Activated naive CD4-positive, alpha-beta T cell (primary cell): ENCODE results near the gene ZFC3H1.

Experiments
- DNase-seq, 4 experiments: peaks; one replicate each; lab custom pipeline; 2025; lab: John Stamatoyannopoulos, UW

ZFC3H1 gene

DNA sequence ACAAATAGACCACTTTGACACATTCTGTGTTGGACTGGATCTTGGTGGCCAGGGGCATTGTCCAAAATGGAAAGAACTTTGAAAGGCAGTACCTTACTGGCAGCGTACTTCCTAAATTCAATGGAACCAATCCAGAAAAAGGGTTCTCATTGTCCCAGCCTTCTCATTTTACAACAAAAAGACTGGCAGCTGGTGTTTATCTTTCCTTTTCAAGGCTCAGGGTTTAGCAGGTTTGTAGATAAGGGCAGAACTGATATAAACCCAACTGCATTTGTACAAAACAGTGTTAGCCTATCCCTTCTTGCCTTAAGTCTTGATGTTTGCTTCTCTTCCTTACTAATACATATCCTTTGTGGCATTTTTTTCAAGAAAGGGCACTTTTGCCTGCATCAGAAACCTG, 8.2 kb upstream of the ZFC3H1 start:
- DNase-seq = no peak

DNA sequence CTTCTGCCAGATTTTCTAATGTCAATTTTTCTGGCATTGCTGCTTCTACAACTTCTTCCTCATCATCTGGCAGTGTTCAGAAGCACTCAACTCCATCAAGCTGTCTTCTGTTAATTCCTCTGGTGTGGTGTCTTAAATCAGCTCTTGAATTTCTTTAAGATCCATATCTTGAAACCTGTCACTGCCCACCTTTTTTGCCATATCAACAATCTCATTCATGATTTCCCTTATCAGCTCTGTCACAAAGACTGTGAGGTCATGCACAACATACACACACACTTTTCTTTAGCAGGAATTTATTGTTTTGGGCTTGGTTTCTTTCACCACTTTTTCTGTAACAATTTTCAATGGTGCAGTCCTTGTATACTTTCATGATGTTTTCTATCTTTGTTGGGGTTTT, 7.7 kb upstream of the ZFC3H1 start:
- no peak for DNase-seq

DNA sequence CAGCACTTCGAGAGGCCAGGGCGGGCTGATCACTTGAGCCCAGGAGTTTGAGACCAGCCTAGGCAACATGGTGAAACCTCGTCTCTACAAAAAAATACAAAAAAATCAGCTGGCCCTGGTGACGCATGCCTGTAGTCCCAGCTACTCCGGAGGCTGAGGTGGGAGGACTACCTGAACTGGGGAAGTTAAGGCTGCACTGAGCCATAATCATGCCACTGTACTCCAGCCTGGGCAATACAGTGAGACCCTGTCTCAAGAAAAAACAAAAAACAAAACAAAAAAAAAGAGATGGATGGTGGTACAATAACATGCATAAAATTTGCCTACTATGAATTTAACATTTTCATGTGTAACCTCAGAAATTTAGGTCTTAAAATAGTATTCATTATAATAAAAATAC, 2.6 kb upstream of the ZFC3H1 start:
- no peak for DNase-seq

DNA sequence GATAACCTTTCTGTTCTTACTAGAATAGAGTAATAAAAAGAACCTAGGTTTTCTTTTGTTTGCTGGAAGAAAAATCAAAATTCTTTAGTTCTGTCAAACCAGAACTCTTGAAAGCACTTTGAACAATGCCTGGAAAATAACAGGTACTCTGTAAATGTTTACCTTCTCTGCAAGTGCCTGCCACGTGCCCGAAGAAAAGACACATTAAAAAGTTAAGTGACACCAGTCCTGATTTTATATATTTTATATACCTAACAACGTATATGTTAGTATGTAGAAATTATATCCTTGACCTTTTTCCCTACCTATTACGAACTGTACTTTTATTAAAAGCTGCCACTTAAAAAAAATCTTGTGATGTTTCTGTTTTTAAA, 1.4 kb upstream of the ZFC3H1 start:
- DNase-seq = no peak

DNA sequence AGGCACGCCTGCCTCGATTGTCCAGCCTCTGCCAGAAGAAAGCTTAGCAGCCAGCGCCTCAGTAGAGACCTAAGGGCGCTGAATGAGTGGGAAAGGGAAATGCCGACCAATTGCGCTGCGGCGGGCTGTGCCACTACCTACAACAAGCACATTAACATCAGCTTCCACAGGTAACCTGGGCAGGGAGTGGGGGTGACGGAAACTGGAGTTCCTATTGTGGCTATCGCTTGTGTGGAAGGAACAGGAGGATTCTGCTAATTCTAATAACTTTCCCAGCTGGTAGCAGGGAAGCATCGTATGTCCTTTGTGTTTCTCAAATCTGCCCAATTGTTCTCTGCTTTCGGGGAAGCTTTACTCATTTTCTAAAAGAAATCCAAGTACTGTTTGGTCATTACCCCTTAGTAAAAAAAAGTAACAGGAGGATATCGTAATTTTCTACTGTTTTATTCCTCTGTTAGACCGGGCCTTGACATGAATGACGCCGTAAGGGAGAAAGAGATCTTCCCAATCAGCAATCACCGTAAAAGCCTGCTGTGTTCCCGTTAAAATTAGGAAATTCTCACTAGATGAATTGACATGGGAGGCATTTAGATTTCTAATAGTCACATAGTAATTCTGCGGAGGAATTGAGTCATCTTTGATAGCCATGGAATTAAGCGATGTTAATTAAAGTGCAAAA, 902 bp upstream of the ZFC3H1 start:
- peak in 3 of 4 experiments; percentile 55 to 67 (median 62) for DNase-seq

DNA sequence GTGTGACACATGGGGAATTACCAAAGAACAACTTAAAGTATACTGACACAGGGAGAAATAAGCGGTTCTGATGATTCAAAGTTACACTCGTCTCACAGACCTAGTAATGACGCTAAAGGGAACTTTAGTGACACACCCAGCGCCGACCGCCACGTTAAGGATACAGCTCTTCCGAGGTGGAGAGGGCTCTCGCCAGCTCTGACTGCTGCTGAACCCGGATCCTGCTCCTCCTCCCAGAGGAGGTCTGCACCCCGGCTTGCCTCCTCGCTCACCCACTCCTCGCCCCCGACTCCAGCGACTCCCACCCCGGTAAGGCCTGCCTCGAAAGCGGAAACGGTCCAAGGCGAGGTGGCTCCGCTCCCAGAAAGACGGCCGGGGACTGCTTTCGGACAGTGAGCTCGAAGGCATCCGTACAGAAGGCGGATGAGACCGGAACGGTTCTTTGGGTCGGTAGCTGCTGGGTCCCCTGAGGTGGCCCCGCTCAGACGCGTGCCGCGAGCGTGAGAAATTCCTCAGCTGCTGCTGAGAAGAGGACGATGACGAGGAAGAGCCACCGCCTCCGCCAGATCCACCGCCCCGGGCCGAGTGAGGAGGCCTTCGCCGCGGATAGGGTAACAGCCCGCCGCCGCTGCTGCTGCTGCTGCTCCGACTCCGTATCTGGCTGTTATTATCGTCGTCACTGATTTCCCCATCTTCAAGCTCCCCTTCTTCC, 643 bp downstream of the ZFC3H1 start:
- peak; percentile 60 to 66 (median 62) for DNase-seq

DNA sequence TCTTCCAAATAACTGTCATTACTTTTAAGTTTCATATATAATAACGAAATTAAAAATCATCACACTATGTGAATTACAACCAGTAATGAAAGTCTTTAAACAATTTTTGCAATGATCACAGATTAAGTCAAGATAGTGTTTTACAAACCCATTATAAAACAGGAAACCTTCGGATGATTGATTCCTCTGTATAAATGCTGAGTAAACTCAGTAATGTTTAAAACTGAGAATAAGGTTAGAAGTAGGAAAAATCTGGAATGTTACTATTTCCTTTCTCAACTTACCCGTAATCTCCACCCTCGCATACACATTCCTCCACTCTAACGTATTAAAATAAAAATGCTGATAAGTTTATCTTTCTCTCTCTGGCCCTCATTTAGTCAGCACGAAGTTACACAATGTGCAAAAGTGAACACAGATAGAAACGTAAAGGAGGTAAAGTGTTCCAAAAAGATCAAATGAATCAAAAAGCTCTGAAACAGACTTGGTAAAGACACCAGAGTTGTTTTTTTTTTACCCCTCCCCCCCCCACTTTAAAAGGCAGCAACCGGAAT, 1.6 kb downstream of the ZFC3H1 start:
- no peak for DNase-seq

DNA sequence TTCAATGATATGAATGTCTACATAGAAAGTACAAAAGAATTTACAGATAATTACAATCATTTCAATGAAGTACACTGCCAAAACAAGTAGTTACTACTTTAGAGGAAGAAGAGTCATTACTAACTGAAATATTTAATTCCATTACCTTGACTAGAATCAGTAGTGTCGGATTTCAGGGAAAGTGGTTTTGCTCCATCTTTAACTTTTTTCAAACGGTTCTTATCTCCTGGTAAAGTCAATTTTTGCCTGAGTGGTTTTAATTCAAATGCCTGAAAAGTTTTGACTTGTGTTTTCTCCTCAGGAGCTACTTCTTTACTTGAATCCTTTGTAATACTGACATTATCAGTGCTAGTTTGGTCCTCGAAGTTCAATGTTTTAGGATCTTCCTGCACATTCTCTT, 6.9 kb downstream of the ZFC3H1 start:
- DNase-seq = no peak

DNA sequence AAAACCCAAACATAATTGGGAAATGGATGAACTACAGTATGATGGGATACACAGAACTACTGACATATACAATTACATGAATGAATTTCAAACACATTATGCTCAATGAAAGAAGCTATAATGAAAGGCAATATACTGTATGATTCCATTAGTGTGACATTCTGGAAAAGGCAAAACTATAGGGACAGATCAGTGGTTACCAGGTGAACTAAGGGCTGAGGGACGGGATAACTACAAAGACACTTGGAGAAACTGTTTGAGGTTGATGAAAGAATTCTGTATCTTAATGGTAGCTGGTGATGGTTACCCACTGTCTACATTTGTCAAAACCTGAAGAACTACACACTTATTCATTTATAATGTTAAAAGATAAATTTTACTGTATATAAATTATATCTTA, 7.7 kb downstream of the ZFC3H1 start:
- DNase-seq = no peak

DNA sequence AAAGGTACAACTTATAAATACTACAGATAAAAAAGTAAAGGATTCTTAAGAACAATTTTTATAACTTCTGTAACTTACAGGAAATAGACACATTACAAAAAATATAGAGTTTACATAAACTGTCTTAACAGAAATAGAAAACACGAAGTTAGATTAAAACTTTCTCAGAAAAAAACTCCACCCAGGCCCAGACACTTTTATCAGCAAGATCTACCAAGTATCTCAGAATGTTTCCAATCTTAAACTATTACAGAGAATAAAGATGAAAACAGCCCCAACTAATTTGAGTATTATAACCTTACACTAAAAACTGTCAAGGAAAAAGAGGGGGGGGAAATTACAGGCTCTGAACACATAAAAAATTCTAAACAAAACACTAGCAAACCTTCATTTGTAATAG, 8.2 kb downstream of the ZFC3H1 start:
- DNase-seq = no peak

DNA sequence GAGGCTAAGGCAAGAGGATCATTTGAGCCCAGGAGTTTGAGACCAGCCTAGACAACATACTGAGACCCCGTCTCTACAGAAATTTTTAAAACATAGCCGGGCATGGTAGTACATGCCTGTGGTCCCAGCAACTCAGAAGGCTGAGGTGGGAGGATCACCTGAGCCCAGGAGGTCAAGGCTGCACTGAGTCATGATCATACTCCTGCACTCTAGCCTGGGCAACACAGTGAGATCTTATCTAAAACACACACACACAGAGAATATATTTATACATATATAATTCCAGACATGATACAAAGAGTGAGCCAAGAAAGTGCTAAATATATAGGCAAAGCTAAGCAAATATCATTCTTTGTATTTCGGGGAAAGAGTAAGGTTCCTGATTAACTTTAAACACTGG, 9.4 kb downstream of the ZFC3H1 start:
- DNase-seq = no peak

DNA sequence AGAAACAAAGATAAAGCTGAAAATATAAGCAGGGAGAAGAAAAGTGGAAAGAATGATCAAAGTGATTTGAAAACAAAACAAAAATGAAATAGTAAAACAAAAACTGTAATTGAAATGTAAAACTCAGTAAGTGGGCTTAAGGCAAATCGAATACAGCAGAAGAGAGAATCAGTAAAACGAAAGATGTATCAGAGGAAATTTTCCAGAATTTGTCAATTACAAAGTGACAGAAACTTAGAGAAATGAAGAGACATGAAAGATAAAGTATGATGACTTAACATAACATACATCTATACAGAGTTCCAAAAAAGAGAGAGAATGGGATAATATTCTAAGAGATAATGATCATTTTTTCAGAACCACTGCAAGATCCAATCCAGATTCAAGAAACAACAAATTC, 10.5 kb downstream of the ZFC3H1 start:
- no peak for DNase-seq

DNA sequence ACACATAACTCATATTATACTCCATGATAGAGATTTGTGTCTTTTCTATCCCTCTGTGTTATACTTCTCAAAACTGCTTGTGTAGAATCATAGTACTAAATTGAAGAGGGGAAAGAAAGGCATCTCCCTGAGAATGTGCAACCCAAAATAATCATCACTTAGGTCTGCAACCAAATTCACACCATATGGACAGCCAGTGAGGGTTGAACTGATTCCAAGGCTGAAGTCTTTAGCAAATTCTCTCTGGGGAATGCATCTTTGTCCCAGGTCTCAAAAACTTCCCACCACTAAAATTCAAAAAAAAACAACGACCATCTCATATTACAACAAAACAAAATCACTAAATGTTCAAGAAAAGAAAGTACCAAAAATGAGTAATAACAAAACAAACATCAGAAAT, 11.0 kb downstream of the ZFC3H1 start:
- no peak for DNase-seq

DNA sequence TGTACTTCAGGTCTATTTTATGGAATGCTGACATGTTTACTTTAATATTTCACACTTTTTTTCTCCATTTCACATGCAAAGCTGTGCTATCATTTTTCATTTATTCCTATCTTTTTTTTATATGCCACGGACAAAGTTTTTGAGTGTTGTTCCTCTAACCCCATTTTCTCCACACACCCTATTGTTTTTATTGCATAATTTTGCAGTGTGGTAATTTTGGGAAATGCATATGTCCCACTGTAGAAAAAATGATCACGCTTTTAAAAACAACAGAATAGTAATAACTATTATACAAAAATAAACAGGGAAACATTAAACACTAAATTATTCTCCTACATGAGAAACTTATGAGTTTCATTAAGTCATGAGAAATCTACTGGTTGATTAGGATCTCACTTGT, 14.2 kb downstream of the ZFC3H1 start:
- DNase-seq = no peak

DNA sequence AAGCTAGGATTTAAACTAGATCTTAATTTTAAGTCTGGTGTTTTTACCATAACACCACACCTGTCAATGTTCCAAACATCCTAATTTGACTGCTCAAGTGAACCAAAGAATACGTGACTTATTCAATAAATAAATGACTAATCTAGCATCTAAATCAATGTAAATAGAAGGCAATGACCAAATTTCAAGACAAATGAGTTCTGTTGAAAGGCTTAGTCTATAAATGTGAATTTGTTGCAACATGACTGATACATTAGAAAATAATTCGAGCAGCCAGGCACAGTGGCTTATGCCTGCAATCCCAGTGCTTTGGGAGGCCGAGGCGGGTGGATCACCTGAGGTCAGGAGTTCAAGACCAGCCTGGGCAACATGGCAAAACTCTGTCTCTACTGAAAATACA, 15.1 kb downstream of the ZFC3H1 start:
- DNase-seq = no peak

DNA sequence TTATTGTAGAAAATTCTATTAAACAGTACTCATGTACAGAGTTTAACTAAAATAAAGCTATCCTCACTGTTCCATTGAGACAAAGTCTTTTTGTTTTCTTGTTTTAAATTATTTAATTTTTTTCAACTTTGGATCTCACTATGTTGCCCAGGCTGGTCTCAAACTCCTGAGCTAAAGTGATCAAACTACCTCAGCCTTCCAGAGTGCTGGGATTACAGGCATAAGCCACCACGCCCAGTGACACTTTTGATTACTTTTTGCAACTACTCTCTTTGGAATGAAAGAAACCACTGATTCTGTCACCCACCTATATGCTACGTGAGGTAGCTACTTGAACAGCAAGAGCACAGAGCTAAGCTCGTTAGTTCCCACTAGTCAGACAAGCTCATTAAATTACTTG, 17.1 kb downstream of the ZFC3H1 start:
- no peak for DNase-seq

DNA sequence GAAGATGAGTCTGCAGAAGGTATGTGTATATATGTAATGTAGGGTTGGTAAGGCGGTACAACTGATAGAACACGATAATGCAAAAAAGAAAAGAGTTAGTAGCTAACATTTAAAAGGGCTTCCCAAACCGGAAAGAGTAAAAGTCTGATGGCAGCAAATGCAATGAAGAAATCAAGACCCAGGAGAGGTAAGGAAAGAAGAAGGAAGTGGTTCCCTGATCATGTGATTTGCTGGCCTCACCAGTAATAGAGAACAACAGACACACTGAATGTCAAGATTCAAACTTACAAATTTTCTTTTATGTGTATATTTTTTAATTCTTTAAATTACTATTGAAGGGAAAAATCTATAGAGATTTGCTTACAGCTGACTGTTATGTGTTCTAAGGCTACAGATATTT, 18.4 kb downstream of the ZFC3H1 start:
- no peak for DNase-seq

DNA sequence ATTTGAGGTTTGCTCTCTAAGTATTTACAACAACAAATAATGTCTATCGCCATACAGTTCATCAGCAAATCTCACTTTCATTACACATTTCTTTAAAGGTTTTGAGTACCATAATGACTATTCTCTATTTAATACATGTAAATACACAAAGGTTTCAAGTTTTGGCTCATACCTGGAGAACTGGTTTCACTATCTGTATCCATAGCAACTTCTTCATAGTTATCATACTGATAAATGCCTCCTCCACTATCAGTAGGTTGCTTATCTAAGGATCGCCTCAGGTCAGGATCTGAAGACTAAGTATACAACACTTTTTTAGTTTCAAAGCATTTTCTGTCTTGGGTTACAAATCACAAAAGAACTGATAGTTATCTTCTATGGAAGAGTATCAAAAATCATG, 21.4 kb downstream of the ZFC3H1 start:
- no peak for DNase-seq

DNA sequence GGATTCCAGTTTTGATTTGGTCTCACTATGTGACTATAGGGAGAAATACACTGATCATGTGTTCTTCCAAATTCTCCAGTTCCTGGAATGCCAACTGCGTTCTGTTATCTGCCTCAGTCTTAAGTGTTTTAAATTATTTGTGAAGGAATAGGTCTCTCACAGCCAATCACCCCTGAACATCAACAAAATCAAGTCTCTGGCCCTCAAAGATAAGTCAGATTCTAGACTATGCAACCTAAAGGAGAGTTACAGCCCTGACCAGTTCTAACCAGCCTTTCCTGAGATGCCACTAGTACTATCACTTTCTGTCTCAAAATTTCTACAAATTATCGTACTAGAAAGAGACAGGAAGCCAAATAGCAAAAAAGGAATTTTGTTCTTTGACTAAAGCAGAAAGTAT, 22.3 kb downstream of the ZFC3H1 start:
- no peak for DNase-seq

DNA sequence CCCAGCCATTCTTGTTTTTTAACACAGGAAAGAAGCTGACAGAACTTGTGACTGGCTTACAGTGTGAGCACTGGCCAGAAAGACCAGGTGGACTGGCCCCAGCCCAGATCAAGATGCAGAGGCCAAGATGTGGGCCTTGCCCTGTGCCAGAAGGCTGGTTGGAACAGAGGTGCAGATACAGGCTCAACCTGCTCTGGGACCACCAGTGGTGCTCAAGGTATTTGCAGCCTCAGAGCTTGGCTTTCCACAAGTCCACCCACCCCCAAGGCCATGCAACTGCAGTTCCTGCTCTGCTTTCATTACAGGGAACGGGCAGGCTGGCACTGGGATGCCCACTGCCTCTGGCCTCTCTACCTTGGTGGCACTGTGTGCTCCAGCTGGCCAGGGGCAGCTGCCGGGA, 23.3 kb downstream of the ZFC3H1 start:
- no peak for DNase-seq

DNA sequence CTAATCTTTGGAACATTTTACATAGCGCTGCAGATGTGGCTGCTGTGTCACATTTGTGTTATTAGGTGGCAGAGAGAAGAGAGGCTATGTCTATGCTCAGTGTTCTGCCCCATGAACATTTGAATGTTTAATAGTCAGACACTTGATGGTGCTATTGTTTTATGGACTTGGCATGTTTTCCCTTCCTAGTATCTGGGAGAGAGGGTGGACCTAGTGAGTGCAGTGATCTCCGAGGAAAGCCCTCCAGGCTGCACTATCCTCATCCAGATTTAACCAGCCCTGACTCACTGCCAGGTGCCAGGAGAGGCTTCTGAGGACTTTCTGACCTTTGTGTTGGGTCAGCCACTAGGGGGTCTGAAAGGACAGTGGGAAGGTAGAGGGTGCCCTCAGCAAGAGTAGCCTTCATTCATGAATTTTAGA, 24.3 kb downstream of the ZFC3H1 start:
- DNase-seq = no peak

DNA sequence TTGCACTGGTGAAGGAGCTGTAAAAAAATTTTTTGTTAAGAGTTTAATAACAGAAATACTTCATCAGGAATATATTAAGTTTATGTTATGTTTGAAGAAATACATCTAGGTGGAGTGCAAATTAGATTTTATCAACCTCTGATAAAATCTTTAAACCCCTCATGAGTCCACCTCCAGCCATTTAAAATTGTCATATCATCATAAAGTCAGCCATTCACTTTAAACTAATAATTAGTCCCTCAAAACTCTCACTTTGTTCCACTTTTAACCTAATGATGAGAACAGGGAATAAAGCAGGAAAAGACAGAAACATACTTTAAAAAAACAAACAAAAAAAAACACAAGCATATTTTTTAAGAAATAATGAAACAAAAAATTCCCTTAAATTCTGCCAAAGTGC, 25.1 kb downstream of the ZFC3H1 start:
- no peak for DNase-seq

DNA sequence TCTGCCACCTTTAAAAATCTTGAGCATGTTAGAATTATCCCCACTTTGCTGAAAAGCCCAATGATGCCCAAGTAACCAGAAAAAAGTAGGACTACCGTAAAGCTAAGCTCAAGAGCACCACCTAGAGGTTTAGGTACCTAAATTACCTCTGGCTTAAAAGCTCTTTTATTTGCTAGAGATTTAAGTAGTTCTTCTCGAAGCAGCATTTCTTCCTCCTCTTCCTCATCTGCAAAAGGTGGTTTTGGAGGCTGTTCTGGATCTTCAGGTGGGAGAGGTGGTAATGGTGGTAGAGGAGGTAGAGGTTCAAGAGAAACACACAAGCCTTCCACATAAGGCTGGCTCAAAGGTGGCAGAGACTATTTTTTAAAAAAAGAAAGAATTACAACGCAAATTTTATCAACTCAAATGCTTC, 26.9 kb downstream of the ZFC3H1 start:
- DNase-seq = no peak
